Dermis microvascular lymphatic vessel endothelial cell (primary cell): ENCODE results near the gene CAMSAP2. TPM values are rescaled to one million over a fixed set of nuclear protein-coding genes. Genes with fewer than 3 reads are reported as not detected.

Experiments
- DNase-seq, 2 donors: peaks; one replicate each; pipeline versions ENCODE4 v3.0.0 to v3.0.0-alpha.2; 2010; ENCODE audit warnings: low read depth in 2 of 2
- total RNA-seq: library from RNA; depleted of rRNA; stranded (reverse); fragments of >200 nt; gene quantifications from 2 replicates; pipeline ENCODE4 v1.2.1, GENCODE V29; 2014

Gene CAMSAP2
- total RNA-seq, 1 donor from 2014 or later, result 22.9 TPM

GRCh38 chr1:200838676-200839445 lies 100.2 kb downstream of the CAMSAP2 start:
- no peak for DNase-seq

- DNase-seq, result no peak
These were observed 106.7 kb downstream of the CAMSAP2 start for GRCh38 chr1:200845360-200845759.

- DNase-seq, result no peak
These were observed 107.7 kb downstream of the CAMSAP2 start for GRCh38 chr1:200846398-200846797.

- DNase-seq, result no peak
These were observed 110.7 kb downstream of the CAMSAP2 start for GRCh38 chr1:200849430-200849829.

GRCh38 chr1:200850554-200850953 lies 111.9 kb downstream of the CAMSAP2 start:
- DNase-seq, result no peak

- DNase-seq, result peak; percentile 40 to 75
These were observed 118.1 kb downstream of the CAMSAP2 start for GRCh38 chr1:200856716-200857357.

GRCh38 chr1:200857804-200858203 lies 119.1 kb downstream of the CAMSAP2 start:
- no peak for DNase-seq

GRCh38 chr1:200861937-200862647 lies 123.4 kb downstream of the CAMSAP2 start:
- no peak for DNase-seq

GRCh38 chr1:200862713-200863415 lies 124.2 kb downstream of the CAMSAP2 start:
- DNase-seq, result no peak

- no peak for DNase-seq
These were observed 127.4 kb downstream of the CAMSAP2 start for GRCh38 chr1:200866116-200866515.

- DNase-seq, result no peak
These were observed 127.8 kb downstream of the CAMSAP2 start for GRCh38 chr1:200866521-200866920.

GRCh38 chr1:200867018-200867811 lies 128.5 kb downstream of the CAMSAP2 start:
- DNase-seq, result no peak

- no peak for DNase-seq
These were observed 130.7 kb downstream of the CAMSAP2 start for GRCh38 chr1:200869376-200869752.

- no peak for DNase-seq
These were observed 131.2 kb downstream of the CAMSAP2 start for GRCh38 chr1:200869753-200870391.

- no peak for DNase-seq
These were observed 133.9 kb downstream of the CAMSAP2 start, which contains the start of gene GPR25 for GRCh38 chr1:200872446-200873115. TSS of gene GPR25 (plus strand) at chr1:200872981. CDS start at chr1:200873038, 57 bp downstream.

GRCh38 chr1:200873116-200873670 lies 134.5 kb downstream of the CAMSAP2 start:
- DNase-seq, result peak in 1 of 2 donors; percentile 25

GRCh38 chr1:200873671-200874397 lies 135.1 kb downstream of the CAMSAP2 start:
- no peak for DNase-seq

- no peak for DNase-seq
These were observed 136.0 kb downstream of the CAMSAP2 start for GRCh38 chr1:200874694-200875093.

GRCh38 chr1:200875416-200875815 lies 136.7 kb downstream of the CAMSAP2 start:
- no peak for DNase-seq
